Sciatic nerve (tissue), 2 donors: ENCODE data around the gene CD276. TPM values are rescaled to one million over a fixed set of nuclear protein-coding genes. Genes with fewer than 3 reads are reported as not detected.
A peak's percentile ranks its signal among the peaks of the same experiment; 100 is the strongest.
"Not testable (repeated sequence)": the region's sequence is repeated elsewhere in the genome, so short reads cannot be mapped to it uniquely, and the experiment has no call there.

Experiments
- ATAC-seq: fragments of 200-7000 bp; cut with Tn5 transposase; one replicate; pipeline ENCODE4 v1.9.1; 2020; ENCODE audit warnings: mild to moderate bottlenecking, moderate library complexity
- DNase-seq: peaks from one replicate; pipeline ENCODE4 v3.0.0-alpha.2; 2020; ENCODE audit warnings: low spot score
- intact Hi-C: fragments of 100-400 bp; cut with DNase I; formaldehyde crosslinking; loops from one replicate; pipeline ENCODE4 v1.14.2; 2022
- total RNA-seq: library from RNA; stranded (reverse); fragmentation: NEBNext Ultra II Directional; extraction: Animal tissue kit (Norgen Biotek cat#: 25700); gene quantifications from one replicate; pipeline ENCODE4 v1.2.1, GENCODE V29; 2021
- donor health status: DM: no; HTN: no; CAD: no.
- donor health status: DM: no; HTN: no; CAD: no.

The CD276 gene
- total RNA-seq, result 47.0 TPM

GRCh38 chr15:73683777-73684580, at the start of gene CD276:
Gene CD276 (plus strand): TSS chr15:73684383. CDS start chr15:73699640, 15,257 bp downstream.
- intact Hi-C loops, result no loop called here
- ATAC-seq, result peak; percentile 83

GRCh38 chr15:73637527-73637926, 46.7 kb upstream of the CD276 start:
- ATAC-seq, result no peak
- intact Hi-C loops, result loop anchor here (10.0 kb wide), 1 partner anchor 73 kb away; no protein-coding TSS in a partner anchor
- DNase-seq, result no peak

More at GRCh38 chr15:73683777-73684580, at the start of gene CD276:
- peak; percentile 87 for DNase-seq

- not testable (repeated sequence) for ATAC-seq, DNase-seq
- intact Hi-C loops, result loop anchor here (10.0 kb wide), 1 partner anchor 75 kb away; no protein-coding TSS in a partner anchor
Observed at GRCh38 chr15:73639464-73639863, 44.7 kb upstream of the CD276 start.

GRCh38 chr15:73647259-73648013, 36.7 kb upstream of the CD276 start:
- ATAC-seq (no peak), DNase-seq (no peak)
- intact Hi-C loops, result no loop called here

GRCh38 chr15:73648014-73648295, 36.2 kb upstream of the CD276 start:
- DNase-seq, result no peak
- intact Hi-C loops, result no loop called here
- ATAC-seq, result no peak

- DNase-seq (no peak), ATAC-seq (no peak)
- intact Hi-C loops, result no loop called here
Observed at GRCh38 chr15:73650416-73651126, 33.6 kb upstream of the CD276 start.

GRCh38 chr15:73654659-73655058, 29.5 kb upstream of the CD276 start:
- no peak for DNase-seq
- intact Hi-C loops, result no loop called here
- ATAC-seq, result no peak

GRCh38 chr15:73655724-73656123, 28.5 kb upstream of the CD276 start:
- ATAC-seq (no peak), DNase-seq (no peak)
- intact Hi-C loops, result no loop called here

- DNase-seq (no peak), ATAC-seq (no peak)
- intact Hi-C loops, result no loop called here
Observed at GRCh38 chr15:73658645-73659044, 25.5 kb upstream of the CD276 start.

GRCh38 chr15:73660455-73660854, 23.7 kb upstream of the CD276 start:
- intact Hi-C loops, result no loop called here
- ATAC-seq (no peak), DNase-seq (no peak)

GRCh38 chr15:73674587-73674986, 9.6 kb upstream of the CD276 start:
- ATAC-seq, result no peak
- no peak for DNase-seq
- intact Hi-C loops, result no loop called here

- DNase-seq, result peak; percentile 75
- intact Hi-C loops, result no loop called here
- peak; percentile 87 for ATAC-seq
Observed at GRCh38 chr15:73677146-73677607, 7.0 kb upstream of the CD276 start.

- intact Hi-C loops, result no loop called here
- DNase-seq (no peak), ATAC-seq (no peak)
Observed at GRCh38 chr15:73677733-73678132, 6.5 kb upstream of the CD276 start.

GRCh38 chr15:73678498-73678897, 5.7 kb upstream of the CD276 start:
- intact Hi-C loops, result no loop called here

GRCh38 chr15:73679180-73679579, 5.0 kb upstream of the CD276 start:
- no peak for DNase-seq
- ATAC-seq, result no peak
- intact Hi-C loops, result no loop called here

More at GRCh38 chr15:73678498-73678897, 5.7 kb upstream of the CD276 start:
- ATAC-seq (no peak), DNase-seq (no peak)

GRCh38 chr15:73679964-73680363, 4.2 kb upstream of the CD276 start:
- intact Hi-C loops, result no loop called here
- DNase-seq (no peak), ATAC-seq (no peak)

GRCh38 chr15:73680549-73680948, 3.6 kb upstream of the CD276 start:
- intact Hi-C loops, result no loop called here
- ATAC-seq (no peak), DNase-seq (no peak)

GRCh38 chr15:73681063-73681462, 3.1 kb upstream of the CD276 start:
- ATAC-seq (no peak), DNase-seq (no peak)
- intact Hi-C loops, result no loop called here

GRCh38 chr15:73681856-73682599, 2.2 kb upstream of the CD276 start:
- no peak for ATAC-seq
- intact Hi-C loops, result no loop called here

More at GRCh38 chr15:73681856-73682599, 2.2 kb upstream of the CD276 start:
- DNase-seq, result no peak
